Measurements from ENCODE around the gene EN1. TPM values are rescaled to one million over a fixed set of nuclear protein-coding genes. Genes with fewer than 3 reads are reported as not detected.

EN1 gene
- total and polyA plus RNA-seq, 2 donors (not counting 3 experiments of a cell fraction or from before 2014, with no cell fraction given): not detected

DNA sequence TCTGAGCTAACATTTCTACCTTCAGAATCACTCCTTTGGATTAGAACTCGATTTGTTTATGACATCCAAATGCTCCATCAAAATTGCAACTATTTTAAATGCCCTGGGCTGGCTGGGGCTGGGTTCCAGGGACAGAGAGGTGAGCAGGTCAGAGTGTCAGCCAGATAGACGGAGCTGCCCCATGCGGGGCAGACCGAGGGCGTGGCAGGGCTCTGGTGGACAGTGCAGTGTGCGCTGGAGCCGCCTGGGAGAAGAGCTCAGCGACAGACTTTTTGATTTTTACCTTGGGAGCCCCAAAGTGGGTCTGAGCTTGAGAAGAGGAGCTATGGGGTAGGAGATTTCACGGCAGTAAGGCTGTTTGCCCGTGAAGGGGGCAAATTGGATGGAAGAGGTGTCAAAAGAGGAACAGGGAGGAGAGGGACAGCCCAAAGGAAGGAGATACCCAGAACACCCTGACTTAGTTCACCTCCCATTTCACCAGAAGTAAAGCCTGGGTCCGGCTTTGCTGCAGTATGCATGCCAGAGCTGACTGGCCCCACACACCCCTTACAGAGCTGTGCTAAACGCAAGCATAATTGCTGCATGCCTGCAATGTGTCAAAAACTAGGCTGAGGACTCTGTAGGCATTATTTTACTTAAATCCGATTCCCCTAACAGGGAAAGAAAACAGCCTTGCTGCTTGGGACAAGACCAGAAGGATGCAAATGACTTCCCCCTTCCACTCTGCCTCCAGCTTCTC lies 33.7 kb downstream of the EN1 start:
- no peaks in the 10 kb centered on the region for H3K79me2 ChIP-seq (ENCODE audit: control insufficient read depth, insufficient read depth, low read length)
- H3K27me3 ChIP-seq (ENCODE audit: control insufficient read depth in 2 of 2, insufficient read depth in 2 of 2, low read length in 2 of 2): peaks cover 0 to 5% of the 10 kb centered on the region in 2 experiments
- TF ChIP-seq, protein P1, sequence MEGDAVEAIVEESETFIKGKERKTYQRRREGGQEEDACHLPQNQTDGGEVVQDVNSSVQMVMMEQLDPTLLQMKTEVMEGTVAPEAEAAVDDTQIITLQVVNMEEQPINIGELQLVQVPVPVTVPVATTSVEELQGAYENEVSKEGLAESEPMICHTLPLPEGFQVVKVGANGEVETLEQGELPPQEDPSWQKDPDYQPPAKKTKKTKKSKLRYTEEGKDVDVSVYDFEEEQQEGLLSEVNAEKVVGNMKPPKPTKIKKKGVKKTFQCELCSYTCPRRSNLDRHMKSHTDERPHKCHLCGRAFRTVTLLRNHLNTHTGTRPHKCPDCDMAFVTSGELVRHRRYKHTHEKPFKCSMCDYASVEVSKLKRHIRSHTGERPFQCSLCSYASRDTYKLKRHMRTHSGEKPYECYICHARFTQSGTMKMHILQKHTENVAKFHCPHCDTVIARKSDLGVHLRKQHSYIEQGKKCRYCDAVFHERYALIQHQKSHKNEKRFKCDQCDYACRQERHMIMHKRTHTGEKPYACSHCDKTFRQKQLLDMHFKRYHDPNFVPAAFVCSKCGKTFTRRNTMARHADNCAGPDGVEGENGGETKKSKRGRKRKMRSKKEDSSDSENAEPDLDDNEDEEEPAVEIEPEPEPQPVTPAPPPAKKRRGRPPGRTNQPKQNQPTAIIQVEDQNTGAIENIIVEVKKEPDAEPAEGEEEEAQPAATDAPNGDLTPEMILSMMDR (IDR thresholded peaks at IDR 0.05; ENCODE audit: extremely low read depth in 1 of 2, insufficient read depth in 1 of 2, low read depth in 1 of 2, low read length in 2 of 2): no peak
- TF ChIP-seq MYC (IDR thresholded peaks at IDR 0.05; ENCODE audit: low read depth, low read length) (no peak), JUN (IDR thresholded peaks at IDR 0.05; ENCODE audit: borderline replicate concordance, insufficient read depth, insufficient read length, low read depth) (no peak), FOS (IDR thresholded peaks at IDR 0.05; ENCODE audit: borderline replicate concordance, insufficient read depth, low read length) (no peak), POLR2A (IDR thresholded peaks at IDR 0.05; ENCODE audit: low read depth, low read length) (no peak), GATA2 (IDR thresholded peaks at IDR 0.05; ENCODE audit: insufficient read depth, insufficient read length, low read depth, low read length) (no peak), MAX (IDR thresholded peaks at IDR 0.05; ENCODE audit: insufficient read depth, insufficient read length) (no peak), EZH2 (IDR thresholded peaks at IDR 0.05; ENCODE audit: borderline replicate concordance, low read depth, low read length, severe bottlenecking) (no peak), POLR2AphosphoS5 (IDR thresholded peaks at IDR 0.05; ENCODE audit: insufficient read depth, low read depth, low read length) (no peak)
- FAIRE-seq (no peak), DNase-seq (ENCODE audit: low read depth, low spot score) (no peak)
- no peak overlapping the region for H2AFZ ChIP-seq (ENCODE audit: low read depth, low read length)
- CTCF ChIA-PET: no interaction called here
- POLR2A ChIA-PET: no interaction called here
- no peaks in the 10 kb centered on the region for H3K36me3 ChIP-seq (ENCODE audit: control insufficient read depth in 2 of 2, extremely low read depth in 1 of 2, insufficient read depth in 2 of 2, low read length in 2 of 2)
- no peaks in the 10 kb centered on the region for H3K4me1 ChIP-seq (ENCODE audit: control insufficient read depth, extremely low read depth, insufficient read depth, low read length)
- H4K20me1 ChIP-seq (replicated peaks; ENCODE audit: control insufficient read depth, extremely low read depth, insufficient read depth, low read length): no peaks in the 10 kb centered on the region
- H3K9me3 ChIP-seq (replicated peaks; ENCODE audit: control insufficient read depth, insufficient read depth, low read length): no peaks in the 10 kb centered on the region
- no peak overlapping the region for H3K4me3 ChIP-seq (replicated peaks in 1 of 3; ENCODE audit: insufficient read depth in 1 of 3, low read depth in 1 of 3, low read length in 3 of 3)
- H3K27ac ChIP-seq (ENCODE audit: insufficient read depth, low read depth, low read length): no peak overlapping the region
- H3K9me1 ChIP-seq (replicated peaks; ENCODE audit: control insufficient read depth, extremely low read depth, insufficient read depth, low read length): no peaks in the 10 kb centered on the region
- intact Hi-C loops (cut with micrococcal nuclease): no loop called here
- H3K9ac ChIP-seq (replicated peaks; ENCODE audit: extremely low read depth, insufficient read depth, low read length): no peak overlapping the region
- no TSS peak for BruUV-seq (replicated peaks)
- H3K4me2 ChIP-seq (ENCODE audit: insufficient read depth, low read length): no peak overlapping the region
- dilution Hi-C loops (cut with MboI; ENCODE audit: extremely low pct_ligation_motif_present, low sequenced_read_pairs): no loop called here

All from endothelial cell of umbilical vein (primary cell).